Neural progenitor cell (in vitro differentiated cells): ENCODE measurements around the gene TRIM44.

Experiments
- CTCF ChIP-seq: fragments of 200-600 bp; sonication (generic); IDR thresholded peaks from 2 replicates; pipeline ENCODE4 v1.5.1; 2017; ENCODE audit warnings: antibody characterized with exemption, mild to moderate bottlenecking
- EZH2 ChIP-seq: fragments of 200-600 bp; sonication (generic); IDR thresholded peaks from 2 replicates; pipeline ENCODE4 v1.6.1; 2017; ENCODE audit warnings: antibody characterized with exemption, mild to moderate bottlenecking, moderate library complexity

DNA sequence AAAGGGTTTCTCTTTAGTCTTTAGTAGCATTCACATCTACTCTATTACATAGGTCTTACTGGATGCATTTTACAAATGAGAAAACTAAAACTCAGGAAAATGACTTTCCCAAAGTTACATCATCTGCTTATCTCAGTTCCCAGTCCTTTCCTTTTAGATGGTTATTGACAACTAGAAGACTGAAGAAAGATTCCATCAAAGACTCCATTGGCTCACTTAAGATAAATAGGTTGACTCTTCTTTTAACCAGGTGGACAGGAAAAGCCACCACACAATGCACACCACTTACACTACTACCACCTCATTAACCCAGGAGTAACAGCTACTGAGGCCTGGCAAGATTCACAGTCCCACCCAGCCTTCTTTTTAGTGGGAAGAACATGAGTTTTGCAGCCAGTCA is 123.6 kb downstream of the TRIM44 start:
- TF ChIP-seq CTCF, result no peak
- TF ChIP-seq EZH2, result no peak
